Skeletal muscle cell (primary cell): ENCODE measurements around the gene FANCG.

ENCODE experiments used
- DNase-seq: peaks from one replicate; pipeline ENCODE4 v3.0.0-alpha.2; 2010; ENCODE audit warnings: low read depth
- H3K4me3 ChIP-seq: 2 replicates; pipeline ENCODE4 v1.5.1; 2011; ENCODE audit warnings: low read depth, mild to moderate bottlenecking, control low read depth, low read length, moderate library complexity

FANCG gene

GRCh38 chr9:35105126-35105525 is 25.4 kb upstream of the FANCG start:
- no peak overlapping the region for H3K4me3 ChIP-seq
- DNase-seq: no peak

- no peak for DNase-seq
- no peak overlapping the region for H3K4me3 ChIP-seq
These were observed 24.8 kb upstream of the FANCG start for GRCh38 chr9:35104586-35104985.

GRCh38 chr9:35103660-35104191 is 24.0 kb upstream of the FANCG start:
- DNase-seq: no peak
- H3K4me3 ChIP-seq: peak overlapping the region; percentile 84

GRCh38 chr9:35102769-35103659 is 23.3 kb upstream of the FANCG start, which contains the start of gene STOML2:
STOML2 (minus strand) TSS chr9:35103131; CDS start chr9:35103094, 37 bp downstream.
- H3K4me3 ChIP-seq: peak within 1 kb of the TSS; percentile 84

GRCh38 chr9:35102465-35102768 is 22.7 kb upstream of the FANCG start:
- DNase-seq: no peak
- peak overlapping the region; percentile 84 for H3K4me3 ChIP-seq

More at GRCh38 chr9:35102769-35103659, 23.3 kb upstream of the FANCG start, which contains the start of gene STOML2:
- peak; percentile 89 for DNase-seq

GRCh38 chr9:35097573-35097972 is 17.8 kb upstream of the FANCG start:
- no peak overlapping the region for H3K4me3 ChIP-seq
- no peak for DNase-seq

- no peak for DNase-seq
- peak within 1 kb of the TSS; percentile 98 for H3K4me3 ChIP-seq
These were observed 16.5 kb upstream of the FANCG start, which contains the start of gene PIGO for GRCh38 chr9:35096035-35096849. PIGO (minus strand) TSS chr9:35096591; CDS start chr9:35095565, 1,026 bp downstream.

GRCh38 chr9:35091536-35091935 is 11.8 kb upstream of the FANCG start:
- H3K4me3 ChIP-seq: no peak overlapping the region
- no peak for DNase-seq

GRCh38 chr9:35089434-35089833 is 9.7 kb upstream of the FANCG start:
- H3K4me3 ChIP-seq: no peak overlapping the region
- no peak for DNase-seq

GRCh38 chr9:35085078-35085477 is 5.3 kb upstream of the FANCG start:
- no peak for DNase-seq
- no peak overlapping the region for H3K4me3 ChIP-seq

GRCh38 chr9:35079041-35079425 is 709 bp downstream of the FANCG start:
- no peak for DNase-seq
- peak overlapping the region; percentile 83 for H3K4me3 ChIP-seq

GRCh38 chr9:35078066-35078465 is 1.7 kb downstream of the FANCG start:
- peak overlapping the region; percentile 83 for H3K4me3 ChIP-seq
- DNase-seq: no peak

GRCh38 chr9:35076848-35077247 is 2.9 kb downstream of the FANCG start:
- no peak overlapping the region for H3K4me3 ChIP-seq
- DNase-seq: no peak

GRCh38 chr9:35075358-35075757 is 4.4 kb downstream of the FANCG start:
- no peak overlapping the region for H3K4me3 ChIP-seq
- no peak for DNase-seq

- DNase-seq: no peak
- H3K4me3 ChIP-seq: no peak overlapping the region
These were observed 5.0 kb downstream of the FANCG start for GRCh38 chr9:35074791-35075190.

- H3K4me3 ChIP-seq: no peak overlapping the region
- DNase-seq: no peak
These were observed 5.6 kb downstream of the FANCG start for GRCh38 chr9:35074141-35074540.

- H3K4me3 ChIP-seq: peak overlapping the region; percentile 30
- no peak for DNase-seq
These were observed 6.5 kb downstream of the FANCG start for GRCh38 chr9:35073279-35073612.

- DNase-seq: peak; percentile 98
These were observed 7.1 kb downstream of the FANCG start, which contains the start of gene VCP for GRCh38 chr9:35072461-35073278. VCP (minus strand) TSS chr9:35072625; CDS start chr9:35072353, 272 bp downstream.

GRCh38 chr9:35071814-35072460 is 7.8 kb downstream of the FANCG start:
- DNase-seq: peak; percentile 63
- peak overlapping the region; percentile 92 for H3K4me3 ChIP-seq

More at GRCh38 chr9:35072461-35073278, 7.1 kb downstream of the FANCG start, which contains the start of gene VCP:
- H3K4me3 ChIP-seq: peak within 1 kb of the TSS; percentile 92
